ENCODE data around the gene CREBBP. TPM values are rescaled to one million over a fixed set of nuclear protein-coding genes. Genes with fewer than 3 reads are reported as not detected.

CREBBP gene
- total and polyA plus RNA-seq, 7 donors, result 7.1 to 54.9 (median 44.1) TPM

- peak in 1 of 2 donors; percentile 25 for DNase-seq
- H3K36me3 ChIP-seq (ENCODE audit: insufficient read depth in 1 of 2, low read depth in 1 of 2), result peaks cover 0 to 4% of the 10 kb centered on the region in 2 donors
- peaks cover 28% of the 10 kb centered on the region for H3K4me1 ChIP-seq
- H3K4me3 ChIP-seq, result no peak overlapping the region
- no peaks in the 10 kb centered on the region for H3K9me3 ChIP-seq
- no peak for ATAC-seq
- intact Hi-C loops (cut with DNase I), result loop anchor here in 1 of 2 donors (5.0 kb wide), 1 partner anchor 48 kb away; no protein-coding TSS in a partner anchor
- WGBS, 3 donors, result 55 to 65% (median 64%) methylated on average over 4 of the region's 4 CpGs
- TF ChIP-seq CTCF (IDR thresholded peaks at IDR 0.05), result no peak
- H3K27me3 ChIP-seq (ENCODE audit: insufficient read depth in 3 of 3, low read length in 2 of 3), result no peaks in the 10 kb centered on the region
- H3K27ac ChIP-seq, result no peak overlapping the region
Measured at GRCh38 chr16:3698941-3699340, 181.6 kb downstream of the CREBBP start.

GRCh38 chr16:3696425-3697218, 183.9 kb downstream of the CREBBP start:
- peak overlapping the region; percentile 42 for H3K4me3 ChIP-seq
- H3K27ac ChIP-seq, result peak overlapping the region; percentile 88
- ATAC-seq, result peak; percentile 91 to 93 (median 92)
- no peaks in the 10 kb centered on the region for H3K27me3 ChIP-seq (ENCODE audit: insufficient read depth in 3 of 3, low read length in 2 of 3)
- peak in 1 of 2 donors; percentile 61 for DNase-seq
- H3K9me3 ChIP-seq, result no peaks in the 10 kb centered on the region
- peaks cover 35% of the 10 kb centered on the region for H3K4me1 ChIP-seq
- H3K36me3 ChIP-seq (ENCODE audit: insufficient read depth in 1 of 2, low read depth in 1 of 2), result no peaks in the 10 kb centered on the region
- WGBS, 3 donors, result 31 to 58% (median 39%) methylated on average over 13 of the region's 13 CpGs
- intact Hi-C loops (cut with DNase I), result loop anchor here in 1 of 2 donors (5.0 kb wide), 1 partner anchor 51 kb away; no protein-coding TSS in a partner anchor
- TF ChIP-seq CTCF (IDR thresholded peaks at IDR 0.05), result no peak

GRCh38 chr16:3695610-3696369, 184.7 kb downstream of the CREBBP start:
- intact Hi-C loops (cut with DNase I), result loop anchor here in 1 of 2 donors (5.0 kb wide), 1 partner anchor 52 kb away; no protein-coding TSS in a partner anchor
- WGBS, 3 donors, result 44 to 69% (median 45%) methylated on average over 19 of the region's 19 CpGs
- no peaks in the 10 kb centered on the region for H3K27me3 ChIP-seq (ENCODE audit: insufficient read depth in 3 of 3, low read length in 2 of 3)

GRCh38 chr16:3694051-3694450, 186.5 kb downstream of the CREBBP start:
- no peaks in the 10 kb centered on the region for H3K9me3 ChIP-seq
- H3K4me3 ChIP-seq, result no peak overlapping the region
- ATAC-seq, result no peak
- intact Hi-C loops (cut with DNase I), result loop anchor here in 1 of 2 donors (5.0 kb wide), 1 partner anchor 58 kb away; no protein-coding TSS in a partner anchor
- peaks cover 47% of the 10 kb centered on the region for H3K4me1 ChIP-seq
- H3K36me3 ChIP-seq (ENCODE audit: insufficient read depth in 1 of 2, low read depth in 1 of 2), result peaks cover 0 to 9% of the 10 kb centered on the region in 2 donors
- 82 to 89% (median 85%) methylated on average over 9 of the region's 9 CpGs for WGBS, 3 donors
- no peak overlapping the region for H3K27ac ChIP-seq
- peak in 1 of 2 donors; percentile 22 for DNase-seq
- no peak for TF ChIP-seq CTCF (IDR thresholded peaks at IDR 0.05)
- H3K27me3 ChIP-seq (ENCODE audit: insufficient read depth in 3 of 3, low read length in 2 of 3), result no peaks in the 10 kb centered on the region

More at GRCh38 chr16:3695610-3696369, 184.7 kb downstream of the CREBBP start:
- ATAC-seq (peak; percentile 56 to 71 (median 62)), DNase-seq (peak in 1 of 2 donors; percentile 45)
- TF ChIP-seq CTCF (IDR thresholded peaks at IDR 0.05), result no peak
- H3K4me3 ChIP-seq, result peak overlapping the region; percentile 42
- peaks cover 44% of the 10 kb centered on the region for H3K4me1 ChIP-seq
- H3K27ac ChIP-seq, result peak overlapping the region; percentile 88
- H3K36me3 ChIP-seq (ENCODE audit: insufficient read depth in 1 of 2, low read depth in 1 of 2), result no peaks in the 10 kb centered on the region
- H3K9me3 ChIP-seq, result no peaks in the 10 kb centered on the region

Data from psoas muscle (tissue), 8 donors.